ENCODE results near the gene CD84.

CD84 gene

GRCh38 chr1:160547422-160547821 lies 31.9 kb downstream of the CD84 start:
- no peak for TF ChIP-seq CTCF (conservative IDR thresholded peaks at IDR 0.05)
- H3K27ac ChIP-seq: no peak overlapping the region

GRCh38 chr1:160546942-160547341 lies 32.4 kb downstream of the CD84 start:
- H3K27ac ChIP-seq: no peak overlapping the region
- no peak for TF ChIP-seq CTCF (conservative IDR thresholded peaks at IDR 0.05)

DNA sequence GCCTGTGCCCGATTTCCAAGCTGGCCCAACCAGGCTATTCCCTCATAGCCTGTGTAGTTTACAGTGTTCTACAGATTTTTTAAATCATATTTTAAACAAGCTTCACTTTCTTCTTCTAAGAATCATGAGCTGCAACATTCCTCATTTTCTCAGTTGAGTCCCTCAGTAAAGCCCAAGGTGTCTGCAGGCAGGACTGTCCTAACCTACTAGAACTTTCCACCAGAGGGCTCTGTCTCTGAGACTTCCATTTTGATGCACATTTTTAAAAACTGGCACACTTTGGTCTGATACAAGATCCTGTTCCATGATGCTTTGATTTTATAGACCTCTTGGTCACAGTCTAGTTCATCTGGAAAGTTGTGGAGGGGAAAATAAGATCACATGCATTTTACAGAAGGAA lies 34.6 kb downstream of the CD84 start:
- peak; percentile 57 for TF ChIP-seq CTCF (conservative IDR thresholded peaks at IDR 0.05)
- no peak overlapping the region for H3K27ac ChIP-seq

- no peak overlapping the region for H3K27ac ChIP-seq
- TF ChIP-seq CTCF (conservative IDR thresholded peaks at IDR 0.05): no peak
Observed at GRCh38 chr1:160542303-160542945, 36.9 kb downstream of the CD84 start.

- TF ChIP-seq CTCF (conservative IDR thresholded peaks at IDR 0.05): no peak
- H3K27ac ChIP-seq: no peak overlapping the region
Observed at GRCh38 chr1:160541622-160542302, 37.5 kb downstream of the CD84 start.

GRCh38 chr1:160540859-160541233 lies 38.5 kb downstream of the CD84 start:
- no peak overlapping the region for H3K27ac ChIP-seq
- TF ChIP-seq CTCF (conservative IDR thresholded peaks at IDR 0.05): no peak

DNA sequence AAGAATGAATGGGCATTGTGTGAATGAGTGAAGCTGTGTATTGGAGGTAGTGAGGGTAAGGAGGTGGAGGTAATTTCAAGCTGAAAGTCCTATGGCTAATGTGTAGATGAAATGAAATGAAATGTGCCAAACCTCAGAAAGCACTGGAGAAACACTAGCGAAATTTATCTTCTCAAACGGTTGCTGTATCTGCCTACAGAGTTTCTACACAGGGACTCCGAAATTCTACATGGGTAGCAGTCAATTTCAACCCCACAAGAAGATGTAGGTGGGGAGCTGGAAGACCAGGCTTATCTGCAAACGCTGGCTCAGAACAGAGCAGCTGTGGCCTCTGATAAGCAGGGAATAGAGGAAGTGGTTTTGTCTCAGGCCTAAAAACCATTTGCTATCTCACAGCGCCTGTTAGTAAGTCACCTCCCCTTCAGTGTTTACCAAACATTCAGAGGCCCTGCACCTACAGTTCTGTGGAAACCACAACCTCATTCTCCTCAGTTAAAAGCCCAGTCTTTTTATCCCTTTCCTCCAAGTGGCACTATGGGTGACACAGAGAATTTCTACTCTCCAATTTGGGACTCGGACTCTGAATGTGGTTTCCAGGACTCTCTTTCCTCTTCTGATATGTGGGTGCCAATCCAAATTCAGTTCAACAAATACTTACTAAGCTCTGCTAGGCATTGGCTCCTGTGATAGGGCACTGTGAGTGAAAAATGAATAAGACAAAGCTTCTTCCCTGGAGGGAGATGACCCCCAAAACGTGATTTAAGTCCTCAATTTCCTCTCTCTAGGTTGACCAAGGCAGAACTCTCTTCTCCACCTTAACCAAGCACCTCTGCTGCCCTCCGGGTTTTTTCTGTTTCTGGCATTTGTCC lies 39.1 kb downstream of the CD84 start:
- H3K27ac ChIP-seq: no peak overlapping the region
- TF ChIP-seq CTCF (conservative IDR thresholded peaks at IDR 0.05): no peak
